Inflammatory macrophage (primary cell): ENCODE measurements around the gene MBOAT2.

ENCODE experiments used
- DNase-seq, 2 donors: peaks; one replicate each; pipeline ENCODE4 v3.0.0-alpha.2; 2020 to 2022

Gene MBOAT2

GRCh38 chr2:8856176-8856575 is 147.3 kb downstream of the MBOAT2 start:
- no peak for DNase-seq

- no peak for DNase-seq
These were observed 148.5 kb downstream of the MBOAT2 start for GRCh38 chr2:8855010-8855409.

GRCh38 chr2:8853426-8853825 is 150.1 kb downstream of the MBOAT2 start:
- DNase-seq, result no peak

- DNase-seq, result peak; percentile 43 to 67
These were observed 151.5 kb downstream of the MBOAT2 start for GRCh38 chr2:8851811-8852560.

- DNase-seq, result no peak
These were observed 152.5 kb downstream of the MBOAT2 start for GRCh38 chr2:8850845-8851487.

- DNase-seq, result no peak
These were observed 154.2 kb downstream of the MBOAT2 start for GRCh38 chr2:8849327-8849726.

GRCh38 chr2:8848328-8849100 is 155.0 kb downstream of the MBOAT2 start:
- no peak for DNase-seq

GRCh38 chr2:8847400-8847799 is 156.1 kb downstream of the MBOAT2 start:
- no peak for DNase-seq

- peak; percentile 78 to 82 for DNase-seq
These were observed 161.6 kb downstream of the MBOAT2 start for GRCh38 chr2:8841932-8842331.

GRCh38 chr2:8840475-8841091 is 162.9 kb downstream of the MBOAT2 start:
- no peak for DNase-seq

GRCh38 chr2:8839189-8839965 is 164.1 kb downstream of the MBOAT2 start:
- DNase-seq, result no peak

- DNase-seq, result no peak
These were observed 165.7 kb downstream of the MBOAT2 start for GRCh38 chr2:8837795-8838140.

- DNase-seq, result peak; percentile 82 to 89
These were observed 166.3 kb downstream of the MBOAT2 start, which contains the start of gene KIDINS220 for GRCh38 chr2:8836971-8837794. Gene KIDINS220 (minus strand): TSS chr2:8837613. CDS start chr2:8827093, 10,520 bp downstream.

- DNase-seq, result no peak
These were observed 168.2 kb downstream of the MBOAT2 start for GRCh38 chr2:8835279-8835678.

GRCh38 chr2:8833853-8834252 is 169.6 kb downstream of the MBOAT2 start:
- DNase-seq, result no peak

- DNase-seq, result no peak
These were observed 172.0 kb downstream of the MBOAT2 start for GRCh38 chr2:8831516-8831915.

GRCh38 chr2:8827729-8828128 is 175.8 kb downstream of the MBOAT2 start:
- DNase-seq, result no peak

- peak; percentile 33 to 73 for DNase-seq
These were observed 181.3 kb downstream of the MBOAT2 start for GRCh38 chr2:8822218-8822617.

GRCh38 chr2:8821276-8822217 is 181.9 kb downstream of the MBOAT2 start:
- DNase-seq, result peak; percentile 47 to 54

- DNase-seq, result no peak
These were observed 183.5 kb downstream of the MBOAT2 start for GRCh38 chr2:8819948-8820347.
